ENCODE measurements around the gene CLTCL1.

Gene CLTCL1

GRCh38 chr22:19196841-19197612, 94.5 kb downstream of the CLTCL1 start:
- DNase-seq (ENCODE audit: low read depth, low spot score): no peak

- no peak for DNase-seq (ENCODE audit: low read depth, low spot score)
Observed at GRCh38 chr22:19195796-19196731, 95.5 kb downstream of the CLTCL1 start.

- DNase-seq (ENCODE audit: low read depth, low spot score): no peak
Observed at GRCh38 chr22:19194766-19195536, 96.6 kb downstream of the CLTCL1 start.

- DNase-seq (ENCODE audit: low read depth, low spot score): no peak
Observed at GRCh38 chr22:19193879-19194278, 97.6 kb downstream of the CLTCL1 start.

GRCh38 chr22:19187716-19188563, 103.6 kb downstream of the CLTCL1 start:
- no peak for DNase-seq (ENCODE audit: low read depth, low spot score)

- DNase-seq (ENCODE audit: low read depth, low spot score): no peak
Observed at GRCh38 chr22:19184276-19184997, 107.1 kb downstream of the CLTCL1 start.

GRCh38 chr22:19183216-19183615, 108.3 kb downstream of the CLTCL1 start:
- no peak for DNase-seq (ENCODE audit: low read depth, low spot score)

- DNase-seq (ENCODE audit: low read depth, low spot score): no peak
Observed at GRCh38 chr22:19182472-19183157, 108.9 kb downstream of the CLTCL1 start.

- DNase-seq (ENCODE audit: low read depth, low spot score): no peak
Observed at GRCh38 chr22:19181786-19182471, 109.6 kb downstream of the CLTCL1 start.

GRCh38 chr22:19180740-19181410, 110.6 kb downstream of the CLTCL1 start:
- DNase-seq (ENCODE audit: low read depth, low spot score): no peak

GRCh38 chr22:19180234-19180633, 111.3 kb downstream of the CLTCL1 start:
- no peak for DNase-seq (ENCODE audit: low read depth, low spot score)

GRCh38 chr22:19179497-19180048, 111.9 kb downstream of the CLTCL1 start:
- peak; percentile 92 for DNase-seq (ENCODE audit: low read depth, low spot score)

GRCh38 chr22:19178657-19179496, 112.6 kb downstream of the CLTCL1 start, which contains the start of gene SLC25A1:
TSS of gene SLC25A1 (minus strand) at chr22:19178736. CDS start at chr22:19178673, 63 bp downstream.
- peak; percentile 96 for DNase-seq (ENCODE audit: low read depth, low spot score)

- peak; percentile 64 for DNase-seq (ENCODE audit: low read depth, low spot score)
Observed at GRCh38 chr22:19178065-19178656, 113.4 kb downstream of the CLTCL1 start.

- no peak for DNase-seq (ENCODE audit: low read depth, low spot score)
Observed at GRCh38 chr22:19177164-19178064, 114.1 kb downstream of the CLTCL1 start.

- DNase-seq (ENCODE audit: low read depth, low spot score): no peak
Observed at GRCh38 chr22:19176732-19177131, 114.8 kb downstream of the CLTCL1 start.

All from astrocyte of the hippocampus (primary cell).